CD1c-positive myeloid dendritic cell (primary cell): ENCODE results near the gene NCF4.

Experiments used
- DNase-seq: peaks from one replicate; pipeline ENCODE4 v3.0.0-alpha.2; 2016; ENCODE audit errors: extremely low spot score

The NCF4 gene

DNA sequence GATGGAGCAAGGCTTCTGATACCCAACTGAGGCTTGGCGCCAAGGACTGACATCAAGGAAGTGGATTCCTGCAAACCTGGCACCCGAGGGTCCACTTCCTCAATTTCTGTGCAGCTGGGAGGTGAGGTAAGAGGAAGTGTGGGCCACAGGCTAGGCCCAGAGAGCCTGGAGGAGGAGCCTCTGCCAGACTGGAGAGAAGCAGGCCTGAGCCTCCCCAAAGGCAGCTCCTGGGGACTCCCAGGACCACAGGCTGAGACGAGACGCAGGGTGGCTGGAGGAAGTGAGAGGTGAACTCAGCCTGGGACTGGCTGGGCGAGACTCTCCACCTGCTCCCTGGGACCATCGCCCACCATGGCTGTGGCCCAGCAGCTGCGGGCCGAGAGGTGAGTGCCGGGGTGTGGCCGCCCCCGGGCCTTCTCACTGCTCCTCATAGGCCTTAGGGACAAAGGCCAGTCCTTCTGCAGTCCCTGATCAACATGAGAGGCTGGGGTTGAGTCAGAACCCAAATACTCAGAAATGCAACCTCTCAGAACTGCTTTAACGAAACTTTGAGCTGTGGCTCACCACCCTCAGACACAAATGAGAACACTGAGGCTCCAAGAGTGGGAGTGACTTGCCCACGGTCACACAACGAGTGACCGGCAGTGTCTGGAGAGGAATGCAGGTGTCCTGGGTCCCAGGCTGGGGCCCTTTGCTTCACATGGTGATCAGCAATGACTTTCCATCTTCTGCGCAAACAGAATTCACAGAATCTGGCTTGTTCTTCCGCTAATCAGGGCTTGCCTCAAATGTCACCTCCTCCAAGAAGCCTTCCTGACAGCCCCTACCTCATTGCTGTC lies at the start of gene NCF4:
Gene NCF4, plus strand, starts transcription at position 186 of the 839 bp plus-strand sequence. Its CDS starts 166 bp downstream, at position 352.
- DNase-seq, result peak; percentile 96

DNA sequence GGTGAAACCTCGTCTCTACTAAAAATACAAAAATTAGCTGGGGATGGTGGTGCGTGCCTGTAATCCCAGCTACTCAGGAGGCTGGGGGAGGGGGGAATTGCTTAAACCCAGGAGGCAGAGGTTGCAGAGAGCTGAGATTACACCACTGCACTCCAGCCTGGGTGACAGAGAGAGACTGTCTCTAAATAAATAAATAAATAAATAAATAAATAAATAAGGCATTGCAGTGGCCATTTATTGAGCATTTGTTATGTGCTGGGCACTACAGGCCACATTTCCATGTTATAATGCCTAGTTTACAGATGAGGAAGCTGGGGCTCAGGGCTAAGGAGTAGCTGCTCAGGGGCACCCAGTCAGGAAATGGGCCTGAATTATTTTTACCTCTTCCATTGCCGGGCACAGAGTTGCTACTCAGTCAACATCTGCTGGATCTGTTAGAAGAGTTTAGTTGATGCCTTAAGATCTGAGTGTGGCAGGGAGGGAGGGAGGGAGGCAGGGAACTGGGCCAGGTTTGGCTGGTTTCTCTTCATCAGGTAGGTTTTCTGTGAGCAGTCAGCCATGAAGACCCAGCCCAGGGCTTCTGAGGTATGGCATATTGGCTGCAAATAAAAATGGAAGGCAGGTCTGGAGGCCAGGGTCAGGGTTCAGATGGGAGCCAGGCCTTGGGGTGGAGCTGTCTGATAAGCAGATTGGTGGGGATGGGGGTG lies 49.6 kb upstream of the NCF4 start:
- DNase-seq, result no peak

DNA sequence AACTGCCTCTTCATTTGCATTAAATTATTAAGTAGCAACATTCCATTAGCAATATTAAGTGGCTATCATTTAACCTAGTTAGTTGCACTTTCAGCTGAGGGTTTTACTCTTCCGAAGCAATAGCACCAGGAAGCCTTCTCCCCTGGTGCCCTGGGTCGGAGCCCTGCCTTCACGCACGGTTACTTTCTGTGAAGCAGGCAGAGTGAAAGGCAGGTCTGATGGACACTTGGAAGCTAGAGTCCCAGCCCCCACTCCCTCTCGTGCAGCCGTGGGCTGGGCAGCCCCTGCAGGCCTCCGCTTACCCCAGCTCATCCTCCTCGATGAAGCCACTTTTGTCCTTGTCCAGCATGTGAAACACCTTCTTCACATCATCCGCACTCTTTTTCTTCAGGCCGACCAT lies 46.0 kb upstream of the NCF4 start:
- DNase-seq, result no peak

DNA sequence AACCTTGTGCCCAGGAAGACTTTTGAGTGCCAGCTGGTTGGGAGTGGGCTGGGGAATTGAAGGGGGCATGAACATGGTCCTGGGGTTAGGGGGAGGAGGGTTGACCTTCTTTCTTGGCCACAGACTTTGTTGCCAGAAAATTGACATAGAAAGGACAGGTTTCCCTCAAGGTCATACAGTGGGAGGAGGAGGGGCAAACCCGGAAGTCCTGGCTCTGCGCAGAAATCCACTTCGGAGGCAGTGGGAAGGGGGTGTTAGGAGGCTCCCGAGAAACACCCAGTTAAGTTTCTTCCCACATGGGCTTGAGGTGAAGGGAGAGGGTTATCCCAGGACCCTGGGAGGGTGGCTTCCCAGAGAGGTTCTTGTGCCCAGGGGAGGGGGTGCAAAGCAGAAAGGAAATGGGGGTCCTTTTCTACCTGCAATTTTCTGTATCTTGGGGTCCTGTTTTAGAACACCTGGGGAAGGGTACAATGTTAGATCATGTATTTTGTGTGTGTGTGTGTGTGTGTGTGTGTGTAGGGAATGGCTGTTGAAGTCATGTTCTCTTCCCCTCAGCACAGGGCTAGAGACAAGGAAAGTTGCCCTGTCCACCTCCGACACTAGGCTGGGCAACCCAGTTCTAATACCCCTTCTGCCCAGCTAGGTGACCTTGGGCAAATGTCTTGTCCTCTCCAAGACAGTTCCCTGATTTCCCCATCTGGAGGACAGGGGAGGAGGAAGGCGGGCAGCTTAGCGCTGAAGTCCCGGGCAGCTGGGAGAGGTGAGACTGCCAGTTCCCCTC lies 45.1 kb upstream of the NCF4 start:
- DNase-seq, result peak; percentile 12

DNA sequence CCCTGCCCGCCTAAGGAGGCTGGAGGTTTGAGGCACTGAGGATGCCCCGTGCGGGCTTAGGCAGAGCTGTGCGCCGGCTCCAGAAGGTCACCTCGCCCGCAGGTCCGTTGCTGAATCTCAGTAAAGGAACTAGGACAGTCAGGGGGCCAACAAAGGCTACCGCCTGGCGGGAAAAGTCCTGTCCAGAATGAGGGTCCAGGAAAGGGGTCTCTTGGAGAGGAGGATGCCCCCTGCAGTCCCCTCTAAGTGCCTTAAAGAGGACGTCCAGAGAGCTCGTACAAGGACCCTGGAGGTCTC lies 44.5 kb upstream of the NCF4 start:
- DNase-seq, result no peak

DNA sequence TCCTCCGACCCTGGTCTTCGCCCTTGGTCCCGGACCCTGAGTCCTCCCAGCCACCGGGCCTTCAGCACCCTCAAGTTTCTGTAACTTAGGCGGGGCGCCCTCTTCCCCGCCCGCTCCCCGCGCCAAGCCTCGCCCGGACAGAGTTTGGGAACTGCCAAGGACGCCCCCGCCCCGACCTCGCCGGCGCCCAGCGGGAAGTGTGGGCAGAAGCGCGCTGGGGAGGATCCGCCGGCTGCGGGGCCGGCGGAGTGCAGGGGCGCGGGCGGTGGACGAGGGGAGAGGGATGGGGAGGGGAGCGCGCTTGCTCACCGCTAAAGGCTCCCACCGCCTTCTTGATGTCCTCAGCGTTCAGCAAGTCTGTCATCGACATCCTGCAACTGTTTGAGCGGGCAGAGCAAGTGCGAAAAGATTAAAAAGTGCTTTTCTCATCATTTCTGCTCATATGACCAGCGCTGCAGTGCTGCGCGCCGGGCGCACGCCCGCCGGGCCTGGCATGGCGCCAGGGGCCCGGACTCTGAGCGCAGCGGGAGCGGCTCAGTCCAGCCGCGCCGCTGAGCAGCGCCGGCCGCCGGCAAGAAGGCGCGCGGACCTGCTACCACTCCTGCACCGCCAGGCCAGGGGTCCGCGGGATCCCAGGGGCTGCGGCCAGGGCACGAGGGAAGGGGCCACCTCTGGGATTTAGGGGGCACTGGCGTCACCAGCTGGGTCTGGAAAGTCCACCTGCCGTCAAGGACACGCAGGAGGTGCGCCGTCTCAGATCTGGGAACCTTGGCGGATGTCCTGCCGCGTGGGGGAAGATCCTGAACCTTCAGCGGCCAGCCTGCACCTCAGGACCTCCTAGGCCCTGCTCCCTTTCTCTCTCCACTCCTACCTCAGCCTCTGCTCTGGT lies 43.9 kb upstream of the NCF4 start, which contains the start of gene PVALB:
Gene PVALB, minus strand, starts transcription at position 400 of the 889 bp plus-strand sequence. Its CDS starts 30 bp downstream, at position 370.
- peak; percentile 72 for DNase-seq

DNA sequence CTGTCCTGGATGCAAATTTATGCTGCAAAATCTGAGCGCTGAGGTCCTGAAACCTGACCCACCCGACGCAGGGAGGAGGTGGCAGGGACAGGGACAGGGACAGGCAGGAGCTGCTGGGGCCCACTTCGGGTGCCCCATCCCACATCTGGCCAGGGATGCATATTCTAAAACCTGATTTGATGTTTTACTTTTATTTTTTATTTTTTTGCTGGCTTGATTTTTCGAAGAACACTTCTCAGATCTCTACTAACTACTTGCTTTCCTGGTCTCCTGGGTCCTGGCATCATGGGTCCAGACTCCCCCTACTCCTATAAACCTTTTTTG lies 43.3 kb upstream of the NCF4 start:
- no peak for DNase-seq

DNA sequence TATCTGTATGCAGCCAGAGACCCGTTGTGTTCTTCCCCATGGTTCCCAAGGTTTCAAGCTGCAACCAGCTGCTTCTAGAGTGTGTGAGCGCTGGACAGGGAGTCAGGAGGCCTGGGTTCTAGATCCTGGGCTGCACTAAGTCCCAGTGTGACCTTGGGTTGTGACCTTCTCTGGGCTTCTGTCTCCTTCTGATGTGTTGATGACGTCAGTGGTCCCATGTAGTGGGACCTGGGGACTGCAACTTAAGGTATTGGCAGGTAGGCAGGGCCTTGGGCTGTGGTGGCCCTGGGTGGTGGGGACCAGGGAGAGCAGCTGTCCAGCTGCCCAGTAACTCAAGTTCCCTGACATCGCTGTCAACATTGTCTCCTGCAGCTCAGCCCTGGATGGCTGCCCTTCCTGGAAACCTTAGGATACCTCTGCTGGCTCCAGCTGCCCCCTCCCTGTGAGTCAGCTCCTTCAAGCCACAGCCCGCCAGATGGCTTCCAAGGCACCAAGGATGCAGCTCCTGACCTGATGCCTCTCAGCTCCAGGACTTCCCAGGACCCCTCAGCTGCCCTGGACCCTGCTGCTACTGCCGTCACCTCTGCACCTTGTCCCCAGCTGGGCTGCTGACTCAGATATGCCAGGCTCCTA lies 42.7 kb upstream of the NCF4 start:
- DNase-seq, result no peak

DNA sequence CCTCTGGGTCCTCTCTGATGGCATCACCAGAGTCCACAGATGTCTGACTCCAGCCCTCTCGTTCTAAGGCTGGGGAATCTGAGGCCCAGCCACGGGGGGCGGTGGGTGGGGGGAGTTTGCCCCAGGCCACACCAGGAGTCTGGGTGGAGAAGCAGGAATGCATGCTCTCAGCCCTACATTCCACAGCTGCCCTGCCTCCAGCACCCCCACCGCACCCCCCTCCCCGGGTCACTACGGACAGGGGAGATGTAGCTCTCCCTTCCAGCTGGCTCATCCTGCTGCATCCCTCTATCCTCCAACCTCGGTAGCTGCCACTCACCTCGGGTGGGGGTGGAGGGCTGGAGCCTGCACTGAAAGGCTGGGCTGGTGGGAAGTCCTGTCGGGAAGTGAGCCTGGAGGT lies 41.7 kb upstream of the NCF4 start:
- DNase-seq, result no peak

DNA sequence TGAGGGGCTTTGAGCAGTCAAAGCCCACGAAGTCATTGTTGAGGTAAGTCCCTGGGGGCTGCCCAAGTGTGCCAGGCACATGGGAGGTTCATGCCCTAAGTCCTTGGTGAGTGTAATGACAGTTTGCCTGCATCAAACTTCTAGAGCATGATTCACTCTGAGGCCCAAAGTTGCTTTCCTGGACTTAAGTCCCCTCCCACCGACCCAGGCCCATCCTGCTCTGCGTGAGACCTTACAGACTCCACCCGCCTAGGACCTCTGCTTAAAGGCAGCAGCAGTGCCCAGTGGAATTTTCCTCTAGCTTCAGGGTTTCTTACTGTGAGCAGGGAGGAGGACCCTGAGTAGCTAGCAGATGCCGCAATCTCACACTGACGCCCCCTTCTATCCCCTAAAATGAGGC lies 38.2 kb upstream of the NCF4 start:
- no peak for DNase-seq

DNA sequence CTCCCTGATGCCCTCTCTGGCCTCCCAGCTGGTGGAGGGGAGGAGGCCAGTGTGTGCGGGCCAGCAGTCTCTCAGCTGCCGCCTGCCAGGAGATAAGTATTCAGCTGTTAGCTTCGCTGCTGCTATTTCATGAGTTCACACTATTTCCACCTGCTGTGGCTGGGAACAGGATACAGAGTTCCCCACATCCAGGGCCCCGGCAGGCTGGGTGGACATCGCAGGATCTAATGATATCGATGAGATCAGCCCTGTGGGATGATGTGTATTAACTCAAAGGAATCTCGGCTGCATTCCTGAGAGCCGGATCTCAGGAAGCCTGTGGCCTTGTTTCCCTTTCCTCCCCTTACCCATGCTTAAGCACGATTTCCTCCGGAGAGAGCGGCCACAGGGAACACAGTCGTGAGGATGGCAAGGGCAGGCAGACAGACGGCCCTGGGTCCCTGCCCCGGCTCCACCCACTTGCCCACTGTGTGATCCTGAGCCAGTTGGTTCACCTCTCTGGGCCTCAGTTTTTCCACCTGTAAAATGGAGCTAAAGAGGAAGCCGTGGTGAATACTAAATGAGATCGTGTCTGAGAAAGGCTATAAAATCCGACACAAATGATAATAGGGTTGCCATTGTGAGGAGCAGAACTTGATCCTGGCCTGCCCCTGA lies 37.5 kb upstream of the NCF4 start:
- DNase-seq, result no peak

DNA sequence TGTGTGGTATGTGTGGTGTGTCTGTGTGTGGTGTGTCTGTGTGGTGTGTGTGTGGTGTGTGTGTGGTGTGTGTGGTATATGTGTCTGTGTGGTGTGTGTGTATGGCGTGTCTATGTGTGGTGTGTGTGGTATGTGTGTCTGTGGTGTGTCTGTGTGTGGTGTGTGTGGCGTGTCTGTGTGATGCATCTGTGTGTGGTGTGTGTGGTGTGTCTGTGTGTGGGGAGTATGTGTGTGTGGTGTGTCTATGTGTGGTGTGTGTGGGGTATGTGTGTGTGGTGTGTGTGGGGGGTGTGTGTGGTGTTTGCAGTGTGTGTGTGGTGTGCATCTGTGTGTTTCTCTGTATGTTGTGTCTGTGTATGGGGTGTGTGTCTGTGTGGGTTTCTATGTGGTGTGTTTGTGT lies 36.2 kb upstream of the NCF4 start:
- DNase-seq, result no peak

DNA sequence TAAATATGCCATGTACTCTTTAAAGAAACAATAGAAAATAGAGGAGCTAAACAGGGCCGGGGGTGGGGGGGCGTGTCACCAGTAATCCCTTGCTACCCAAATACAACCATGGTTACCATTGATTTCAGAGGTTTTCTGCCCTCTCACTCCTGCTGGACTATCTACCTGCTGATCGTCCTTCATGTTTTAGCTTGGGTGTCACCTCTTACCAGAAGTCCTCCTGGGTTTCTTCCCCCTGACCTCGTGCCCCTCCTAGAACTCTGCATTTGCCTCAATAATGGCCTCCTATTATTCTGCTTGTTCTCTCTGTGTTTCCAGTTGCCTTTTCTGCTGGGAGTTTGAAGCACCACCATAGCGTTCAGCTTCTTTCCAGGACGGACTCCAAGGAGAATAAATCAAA lies 34.5 kb upstream of the NCF4 start:
- no peak for DNase-seq

DNA sequence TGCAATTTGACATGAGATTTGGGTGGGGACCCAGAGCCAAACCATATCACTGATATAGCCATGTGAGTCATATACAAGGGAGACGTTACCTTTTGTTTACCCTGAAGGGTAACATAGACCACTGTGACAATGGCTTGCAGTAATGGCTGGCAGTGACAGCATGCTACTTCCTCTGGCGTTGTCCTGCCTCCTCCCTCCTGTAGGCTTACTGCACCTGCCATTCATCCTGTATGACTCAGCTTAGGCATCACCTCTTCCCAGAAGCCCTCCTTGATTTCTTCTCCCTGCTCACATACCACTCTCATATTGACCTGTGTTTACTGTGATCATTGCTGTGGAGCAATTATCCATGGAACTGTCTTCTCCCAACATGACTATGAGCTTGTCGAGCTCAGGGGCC lies 32.0 kb upstream of the NCF4 start:
- no peak for DNase-seq

DNA sequence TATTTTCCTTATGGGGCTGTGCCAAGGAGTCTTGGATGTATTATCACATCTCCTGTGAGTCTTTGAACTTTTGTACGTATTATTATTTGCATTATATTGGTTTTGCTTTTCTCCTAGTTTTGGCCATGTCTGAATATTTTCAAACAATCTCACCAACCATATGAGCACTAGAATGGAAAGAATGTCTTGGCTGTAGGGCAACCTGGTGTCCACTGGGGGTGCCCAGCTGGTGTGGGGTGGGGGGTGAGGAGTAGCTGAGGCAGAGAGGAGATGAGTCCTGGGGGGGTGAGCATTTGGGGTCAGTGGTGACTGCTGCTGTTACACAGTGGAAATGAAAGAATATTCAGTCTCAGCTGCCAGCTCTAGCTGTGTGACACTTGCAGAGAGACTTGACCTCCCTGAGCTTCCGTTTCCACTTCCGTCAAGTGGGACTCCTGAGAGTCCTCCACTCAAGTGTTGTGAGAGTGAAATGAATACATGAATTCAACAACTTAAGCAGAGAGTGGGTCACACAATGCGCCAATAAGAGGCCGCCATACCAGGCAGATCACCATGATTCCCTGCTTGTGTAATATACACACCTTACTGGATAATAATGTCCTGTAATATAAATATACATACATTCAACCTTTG lies 31.3 kb upstream of the NCF4 start:
- no peak for DNase-seq

DNA sequence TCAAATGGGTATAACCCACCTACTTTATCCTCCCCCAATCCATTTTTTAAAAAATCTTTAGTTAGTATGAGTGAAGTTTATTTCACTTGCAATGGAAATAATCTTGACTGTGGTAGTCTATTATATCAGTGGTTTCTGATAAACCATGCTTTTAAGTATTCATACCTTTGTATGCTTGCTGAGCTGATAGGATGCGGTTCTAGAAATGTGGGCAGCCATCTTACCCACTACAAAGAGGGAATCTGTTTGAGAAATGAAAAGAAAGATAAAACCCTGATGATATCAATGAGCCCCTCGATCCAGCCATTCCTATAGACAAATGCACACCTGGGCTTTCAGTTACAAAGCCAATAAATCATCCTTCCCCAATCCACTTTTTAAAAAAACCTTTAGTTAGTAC lies 30.2 kb upstream of the NCF4 start:
- no peak for DNase-seq

DNA sequence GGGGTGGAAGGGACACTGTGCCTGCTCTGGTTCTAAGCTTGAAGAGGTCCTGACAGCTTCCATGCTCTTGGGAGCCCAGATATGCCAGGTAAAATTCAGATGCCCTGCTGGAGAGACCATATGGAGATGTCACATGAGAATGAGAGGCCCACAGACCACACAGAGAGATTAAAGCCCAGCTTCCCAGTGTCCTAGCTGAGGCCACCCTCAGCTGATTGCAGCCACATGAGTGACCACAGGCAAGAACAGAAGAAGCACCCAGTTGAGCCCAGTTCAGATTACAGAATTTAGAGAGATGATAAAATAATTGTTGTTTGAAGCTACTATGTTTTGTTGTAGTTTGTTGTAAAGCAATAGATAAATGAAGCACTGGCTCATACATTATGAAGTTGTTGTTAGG lies 29.6 kb upstream of the NCF4 start:
- DNase-seq, result no peak

DNA sequence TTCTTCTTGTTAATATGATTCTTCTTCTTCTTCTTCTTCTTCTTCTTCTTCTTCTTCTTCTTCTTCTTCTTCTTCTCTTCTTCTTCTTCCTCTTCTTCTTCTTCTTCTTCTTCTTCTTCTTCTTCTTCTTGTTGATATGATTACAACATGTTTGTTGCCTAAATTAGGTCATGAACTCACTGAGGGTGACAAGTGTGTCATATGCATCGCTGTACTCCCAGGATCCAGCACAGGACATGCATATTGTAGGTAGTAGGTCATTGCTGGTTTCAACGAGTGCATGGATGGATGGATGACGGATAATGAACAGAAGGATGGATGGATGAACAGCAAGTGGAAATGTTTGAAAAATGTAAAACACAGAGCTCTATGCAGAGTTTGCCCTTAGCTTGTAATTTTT lies 29.1 kb upstream of the NCF4 start:
- DNase-seq, result peak; percentile 25

DNA sequence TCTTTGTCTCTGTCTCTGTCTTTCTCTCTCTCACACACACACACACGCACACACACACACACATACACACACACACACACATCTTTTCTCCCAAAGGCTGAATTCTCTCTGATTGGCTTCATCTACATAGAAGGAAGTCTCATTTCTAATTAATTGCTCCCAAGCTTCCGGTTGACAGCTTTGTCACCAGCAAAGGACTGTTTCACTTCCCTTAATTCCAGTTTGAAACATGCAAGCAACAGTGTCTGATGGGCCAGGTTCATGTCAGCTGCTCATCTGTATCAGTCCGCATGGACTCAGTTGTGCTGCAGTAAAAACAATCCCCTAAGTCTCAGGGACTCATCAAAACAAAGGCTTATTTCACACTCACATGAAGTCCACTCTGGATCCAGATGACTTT lies 27.7 kb upstream of the NCF4 start:
- DNase-seq, result peak; percentile 83

DNA sequence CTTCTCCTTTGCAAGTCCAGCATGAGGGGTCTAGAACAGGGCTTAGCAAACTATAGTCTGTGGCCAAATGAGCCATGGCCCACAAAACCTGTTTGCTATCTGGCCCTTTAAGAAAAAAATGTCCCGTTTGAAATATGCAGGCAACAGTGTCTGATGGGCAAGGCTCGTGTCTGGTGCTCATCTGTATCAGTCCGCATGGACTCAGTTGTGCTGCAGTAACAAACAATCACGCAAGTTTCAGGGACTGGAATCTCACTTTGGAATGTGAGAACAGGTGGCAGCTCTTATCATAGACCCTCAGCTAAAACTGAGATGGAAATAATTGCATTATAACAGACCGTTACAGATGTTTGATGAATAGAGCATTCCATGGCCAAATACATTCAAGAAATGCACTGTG lies 24.9 kb upstream of the NCF4 start:
- no peak for DNase-seq
